Endothelial cell of umbilical vein (primary cell): ENCODE measurements around the gene FNIP1. TPM values are rescaled to one million over a fixed set of nuclear protein-coding genes. Genes with fewer than 3 reads are reported as not detected.

Experiments used
- BruUV-seq: library from RNA; stranded (reverse); fragments of 400-500 nt; replicated peaks from 2 replicates; lab custom pipeline; 2021; lab: Mats Ljungman, UMichigan
- CTCF ChIA-PET: fragments of 300-600, 350-600 bp; sonication (Branson Sonifier 250); formaldehyde crosslinking; loops from one replicate; lab custom pipeline; 2021; ENCODE audit warnings: antibody characterized with exemption, inconsistent platforms; lab: Charles Lee
- POLR2A ChIA-PET: fragments of 300-600, 350-600 bp; sonication (Branson Sonifier 250); formaldehyde crosslinking; loops from one replicate; lab custom pipeline; 2021; ENCODE audit warnings: antibody characterized with exemption, inconsistent platforms; lab: Charles Lee
- DNase-seq: peaks from one replicate; pipeline ENCODE4 v3.0.0-alpha.2; 2011; ENCODE audit warnings: low read depth, low spot score
- FAIRE-seq: peaks from 2 replicates; lab custom pipeline; 2011; peaks lifted over from hg19 to GRCh38; lab: Jason Lieb, UNC
- H2AFZ ChIP-seq: 2 replicates; pipeline ENCODE4 v1.6.0; 2012; ENCODE audit warnings: low read depth, low read length, control low read depth, inconsistent platforms
- H3K27ac ChIP-seq: 2 replicates; pipeline ENCODE4 v1.5.1; 2011; ENCODE audit warnings: low read depth, mild to moderate bottlenecking, control low read depth, low read length, moderate library complexity; ENCODE audit not compliant: insufficient read depth
- H3K27me3 ChIP-seq, 2 experiments: 2 replicates each; pipeline versions ENCODE4 v1.6.0 to v1.6.1; 2011; ENCODE audit warnings: low read length in 2 of 2, mixed read lengths in 1 of 2; ENCODE audit not compliant: control insufficient read depth in 2 of 2, insufficient read depth in 2 of 2
- H3K36me3 ChIP-seq, 2 experiments: 2 replicates in 1 of 2; 3 replicates in 1 of 2; pipeline ENCODE4 v1.5.1; 2011; ENCODE audit warnings: low read length in 2 of 2, mild to moderate bottlenecking in 1 of 2, moderate library complexity in 1 of 2; ENCODE audit not compliant: control insufficient read depth in 2 of 2, insufficient read depth in 2 of 2; ENCODE audit errors: extremely low read depth in 1 of 2
- H3K4me1 ChIP-seq: 3 replicates; pipeline ENCODE4 v1.5.1; 2011; ENCODE audit warnings: mild to moderate bottlenecking, low read length; ENCODE audit not compliant: control insufficient read depth, insufficient read depth; ENCODE audit errors: extremely low read depth
- H3K4me2 ChIP-seq: 2 replicates; pipeline ENCODE4 v1.6.1; 2011; ENCODE audit warnings: low read length, control low read depth, mixed read lengths; ENCODE audit not compliant: insufficient read depth
- H3K4me3 ChIP-seq, 3 experiments: fragments of 200-600 bp in 1 of 3; sonication (generic), shearing (Covaris generic) in 1 of 3; replicated peaks in 1 of 3; 2 replicates each; pipeline ENCODE4 v1.5.1; 2011 to 2016; ENCODE audit warnings: control low read depth in 3 of 3, low read length in 3 of 3, mild to moderate bottlenecking in 2 of 3, inconsistent platforms in 1 of 3, low read depth in 1 of 3, moderate library complexity in 1 of 3; ENCODE audit not compliant: insufficient read depth in 1 of 3
- H3K79me2 ChIP-seq: 2 replicates; pipeline ENCODE4 v1.6.0; 2012; ENCODE audit warnings: low read length, inconsistent platforms; ENCODE audit not compliant: control insufficient read depth, insufficient read depth
- H3K9ac ChIP-seq: replicated peaks from 2 replicates; pipeline ENCODE3; 2011; ENCODE audit warnings: low read length, control low read depth; ENCODE audit not compliant: insufficient read depth; ENCODE audit errors: extremely low read depth
- H3K9me1 ChIP-seq: replicated peaks from 3 replicates; pipeline ENCODE4 v1.6.0; 2011; ENCODE audit warnings: mild to moderate bottlenecking, low read length; ENCODE audit not compliant: control insufficient read depth, insufficient read depth; ENCODE audit errors: extremely low read depth
- H3K9me3 ChIP-seq: replicated peaks from 2 replicates; pipeline ENCODE4 v1.5.1; 2012; ENCODE audit warnings: low read length, inconsistent platforms; ENCODE audit not compliant: control insufficient read depth, insufficient read depth
- H4K20me1 ChIP-seq: replicated peaks from 2 replicates; pipeline ENCODE3; 2011; ENCODE audit warnings: mild to moderate bottlenecking, low read length; ENCODE audit not compliant: control insufficient read depth, insufficient read depth; ENCODE audit errors: extremely low read depth
- EZH2 ChIP-seq: IDR thresholded peaks from 2 replicates; pipeline ENCODE4 v1.6.1; 2012; ENCODE audit warnings: borderline replicate concordance, low read depth, mild to moderate bottlenecking, moderate library complexity, low read length, inconsistent platforms; ENCODE audit not compliant: severe bottlenecking
- FOS ChIP-seq: IDR thresholded peaks from 2 replicates; pipeline ENCODE4 v1.6.1; 2011; ENCODE audit warnings: mild to moderate bottlenecking, low read length, moderate library complexity, borderline replicate concordance; ENCODE audit not compliant: insufficient read depth
- GATA2 ChIP-seq: IDR thresholded peaks from 2 replicates; pipeline ENCODE4 v1.7.0; 2011; ENCODE audit warnings: low read depth, mild to moderate bottlenecking, moderate library complexity, mixed read lengths, low read length; ENCODE audit not compliant: insufficient read length, insufficient read depth
- JUN ChIP-seq: IDR thresholded peaks from 2 replicates; pipeline ENCODE4 v1.6.1; 2011; ENCODE audit warnings: borderline replicate concordance, low read depth; ENCODE audit not compliant: insufficient read length, insufficient read depth
- MYC ChIP-seq: IDR thresholded peaks from one replicate; pipeline ENCODE4 v1.6.1; 2011; ENCODE audit warnings: mild to moderate bottlenecking, low read depth, low read length
- POLR2A ChIP-seq: IDR thresholded peaks from 2 replicates; pipeline ENCODE4 v1.6.1; 2012; ENCODE audit warnings: low read depth, mild to moderate bottlenecking, control low read depth, low read length
- POLR2AphosphoS5 ChIP-seq: IDR thresholded peaks from 2 replicates; pipeline ENCODE4 v1.6.1; 2012; ENCODE audit warnings: low read depth, mild to moderate bottlenecking, control low read depth, low read length, moderate library complexity; ENCODE audit not compliant: insufficient read depth
- dilution Hi-C: fragments of 300-500 bp; cut with MboI; formaldehyde crosslinking; loops from one replicate; pipeline ENCODE4 v1.15.0; 2019; ENCODE audit warnings: low sequenced_read_pairs; ENCODE audit not compliant: extremely low pct_ligation_motif_present
- intact Hi-C: fragments of 100-400 bp; cut with micrococcal nuclease; formaldehyde crosslinking; loops from one replicate; pipeline ENCODE4 v1.10.0; 2022
- polyA plus RNA-seq, 4 experiments: library from polyadenylated mRNA; depleted of rRNA in 3 of 4; stranded (reverse) in 3 of 4; unstranded in 1 of 4; fragments of >200 nt; gene quantifications; 2 replicates each; pipeline versions ENCODE4 v1.2.1 to v1.2.3, GENCODE V29; 2011 to 2012; ENCODE audit warnings: missing spikeins in 1 of 4
- total RNA-seq: library from RNA; stranded (reverse); gene quantifications from 2 replicates; pipeline ENCODE4 v1.2.3, GENCODE V29; 2021
- TF ChIP-seq, protein P1 (sequence below): IDR thresholded peaks from 2 replicates; pipeline ENCODE4 v1.6.1; 2011; ENCODE audit not compliant: insufficient read depth, insufficient read length
- TF ChIP-seq, protein P2 (sequence below), 2 donors: IDR thresholded peaks; 1 replicate in 1 of 2; 2 replicates in 1 of 2; pipeline ENCODE4 v1.5.1; 2011; ENCODE audit warnings: low read length in 2 of 2, mild to moderate bottlenecking in 2 of 2, moderate library complexity in 2 of 2, control low read depth in 1 of 2, inconsistent platforms in 1 of 2, low read depth in 1 of 2; ENCODE audit not compliant: insufficient read depth in 1 of 2; ENCODE audit errors: extremely low read depth in 1 of 2

Gene FNIP1
- total and polyA plus RNA-seq, 2 donors (not counting 3 experiments of a cell fraction or from before 2014, with no cell fraction given), result 5.9 to 27.3 TPM

GRCh38 chr5:131709043-131709442 lies 87.8 kb downstream of the FNIP1 start:
- TF ChIP-seq, protein P1, sequence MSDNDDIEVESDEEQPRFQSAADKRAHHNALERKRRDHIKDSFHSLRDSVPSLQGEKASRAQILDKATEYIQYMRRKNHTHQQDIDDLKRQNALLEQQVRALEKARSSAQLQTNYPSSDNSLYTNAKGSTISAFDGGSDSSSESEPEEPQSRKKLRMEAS, result no peak
- TF ChIP-seq JUN (no peak), EZH2 (no peak), POLR2AphosphoS5 (no peak), GATA2 (no peak), FOS (no peak), POLR2A (no peak)
- Histone ChIP-seq H3K9ac (no peak overlapping the region), H2AFZ (no peak overlapping the region), H3K27me3 (no peaks in the 10 kb centered on the region), H3K9me3 (no peaks in the 10 kb centered on the region), H4K20me1 (no peaks in the 10 kb centered on the region), H3K27ac (no peak overlapping the region), H3K79me2 (no peaks in the 10 kb centered on the region), H3K9me1 (no peaks in the 10 kb centered on the region), H3K36me3 (peaks cover 4 to 11% of the 10 kb centered on the region in 2 experiments), H3K4me1 (no peaks in the 10 kb centered on the region), H3K4me2 (no peak overlapping the region), H3K4me3 (no peak overlapping the region)
- dilution Hi-C loops, result no loop called here
- no TSS peak for BruUV-seq
- FAIRE-seq (no peak), DNase-seq (no peak)
- POLR2A ChIA-PET, result interaction anchor here (0.7 kb wide), 1 partner anchor 320 kb away, joined by 5 read pairs; no protein-coding TSS in a partner anchor
- CTCF ChIA-PET, result interaction anchor here (0.9 kb wide), 1 partner anchor 120 kb away, joined by 3 read pairs; no protein-coding TSS in a partner anchor
- intact Hi-C loops, result no loop called here

DNA sequence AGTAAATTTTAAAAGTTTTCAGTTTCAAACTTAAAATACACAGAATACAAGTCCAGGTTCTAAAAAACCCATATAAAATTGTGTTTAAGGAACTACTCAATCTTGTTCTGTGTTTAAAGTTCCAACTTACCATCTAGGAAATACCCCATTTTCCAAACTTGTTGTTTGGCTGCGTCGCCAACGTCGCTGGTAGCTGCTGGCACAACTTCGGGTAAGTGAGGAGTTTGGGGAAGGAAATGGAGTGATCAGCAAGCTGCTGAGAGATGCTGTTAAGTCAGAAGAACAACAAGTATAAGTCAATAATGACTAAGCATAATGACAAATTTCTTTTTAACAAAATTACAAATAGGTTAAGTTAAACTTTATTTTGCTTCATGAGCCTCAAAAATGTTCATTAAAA lies 90.5 kb downstream of the FNIP1 start:
- ChIA-PET CTCF (interaction anchor here (1.0 kb wide), 1 partner anchor 10 kb away, joined by 3 read pairs; no protein-coding TSS in a partner anchor), POLR2A (interaction anchor here (0.6 kb wide), 1 partner anchor 49 kb away, joined by 3 read pairs; no protein-coding TSS in a partner anchor)
- intact Hi-C loops (no loop called here), dilution Hi-C loops (no loop called here)
- DNase-seq, result no peak
- no peaks in the 10 kb centered on the region for H3K9me3 ChIP-seq
- FAIRE-seq, result no peak
- H3K4me1 ChIP-seq, result no peaks in the 10 kb centered on the region
- peaks cover 10 to 18% of the 10 kb centered on the region in 2 experiments for H3K36me3 ChIP-seq
- H3K79me2 ChIP-seq, result no peaks in the 10 kb centered on the region
- BruUV-seq, result no TSS peak
- H3K9me1 ChIP-seq, result no peaks in the 10 kb centered on the region
- no peak overlapping the region for H3K4me2 ChIP-seq
- no peaks in the 10 kb centered on the region for H4K20me1 ChIP-seq
- TF ChIP-seq JUN (no peak), POLR2AphosphoS5 (no peak), FOS (no peak), GATA2 (no peak), POLR2A (no peak), MYC (no peak), EZH2 (no peak)
- TF ChIP-seq, protein P1, result no peak
- TF ChIP-seq, protein P2, sequence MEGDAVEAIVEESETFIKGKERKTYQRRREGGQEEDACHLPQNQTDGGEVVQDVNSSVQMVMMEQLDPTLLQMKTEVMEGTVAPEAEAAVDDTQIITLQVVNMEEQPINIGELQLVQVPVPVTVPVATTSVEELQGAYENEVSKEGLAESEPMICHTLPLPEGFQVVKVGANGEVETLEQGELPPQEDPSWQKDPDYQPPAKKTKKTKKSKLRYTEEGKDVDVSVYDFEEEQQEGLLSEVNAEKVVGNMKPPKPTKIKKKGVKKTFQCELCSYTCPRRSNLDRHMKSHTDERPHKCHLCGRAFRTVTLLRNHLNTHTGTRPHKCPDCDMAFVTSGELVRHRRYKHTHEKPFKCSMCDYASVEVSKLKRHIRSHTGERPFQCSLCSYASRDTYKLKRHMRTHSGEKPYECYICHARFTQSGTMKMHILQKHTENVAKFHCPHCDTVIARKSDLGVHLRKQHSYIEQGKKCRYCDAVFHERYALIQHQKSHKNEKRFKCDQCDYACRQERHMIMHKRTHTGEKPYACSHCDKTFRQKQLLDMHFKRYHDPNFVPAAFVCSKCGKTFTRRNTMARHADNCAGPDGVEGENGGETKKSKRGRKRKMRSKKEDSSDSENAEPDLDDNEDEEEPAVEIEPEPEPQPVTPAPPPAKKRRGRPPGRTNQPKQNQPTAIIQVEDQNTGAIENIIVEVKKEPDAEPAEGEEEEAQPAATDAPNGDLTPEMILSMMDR (IDR thresholded peaks at IDR 0.05; ENCODE audit: extremely low read depth in 1 of 2, insufficient read depth in 1 of 2, low read depth in 1 of 2, low read length in 2 of 2), result no peak
- H3K27me3 ChIP-seq, result no peaks in the 10 kb centered on the region
- no peak overlapping the region for H3K9ac ChIP-seq
- H3K27ac ChIP-seq, result no peak overlapping the region
- H2AFZ ChIP-seq, result no peak overlapping the region
- no peak overlapping the region for H3K4me3 ChIP-seq
